HG03432 (cell line): Measurements from ENCODE around the gene TBC1D5.
"Not testable (repeated sequence)": the region's sequence is repeated elsewhere in the genome, so short reads cannot be mapped to it uniquely, and the experiment has no call there.

ENCODE experiments used
- ATAC-seq: cut with Tn5 transposase; IDR thresholded peaks from one replicate; pipeline ENCODE4 v1.9.1; 2021; ENCODE audit warnings: mild to moderate bottlenecking, moderate library complexity; ENCODE audit not compliant: unreplicated experiment

Gene TBC1D5

GRCh38 chr3:17742102-17742879 lies at the start of gene TBC1D5:
TBC1D5 (minus strand) TSS chr3:17742631; CDS start chr3:17508570, 234,061 bp downstream.
- peak; percentile 85 for ATAC-seq

- no peak for ATAC-seq
Measured at GRCh38 chr3:17783426-17783825, 41.0 kb upstream of the TBC1D5 start.

- no peak for ATAC-seq
Measured at GRCh38 chr3:17782751-17783150, 40.3 kb upstream of the TBC1D5 start.

GRCh38 chr3:17780369-17780768 lies 37.9 kb upstream of the TBC1D5 start:
- not testable (repeated sequence) for ATAC-seq

GRCh38 chr3:17779304-17780250 lies 37.1 kb upstream of the TBC1D5 start:
- peak; percentile 56 for ATAC-seq

GRCh38 chr3:17777326-17777725 lies 34.9 kb upstream of the TBC1D5 start:
- ATAC-seq = not testable (repeated sequence)

GRCh38 chr3:17775073-17775472 lies 32.6 kb upstream of the TBC1D5 start:
- ATAC-seq = no peak

GRCh38 chr3:17774180-17774910 lies 31.9 kb upstream of the TBC1D5 start:
- not testable (repeated sequence) for ATAC-seq

GRCh38 chr3:17772556-17772955 lies 30.1 kb upstream of the TBC1D5 start:
- ATAC-seq = no peak

GRCh38 chr3:17771177-17772017 lies 29.0 kb upstream of the TBC1D5 start:
- ATAC-seq = no peak

- no peak for ATAC-seq
Measured at GRCh38 chr3:17770682-17771081, 28.3 kb upstream of the TBC1D5 start.

GRCh38 chr3:17765819-17766472 lies 23.5 kb upstream of the TBC1D5 start:
- peak; percentile 89 for ATAC-seq

GRCh38 chr3:17761563-17761962 lies 19.1 kb upstream of the TBC1D5 start:
- no peak for ATAC-seq

GRCh38 chr3:17759901-17760300 lies 17.5 kb upstream of the TBC1D5 start:
- no peak for ATAC-seq

- peak; percentile 80 for ATAC-seq
Measured at GRCh38 chr3:17755836-17756235, 13.4 kb upstream of the TBC1D5 start.

GRCh38 chr3:17753632-17753992 lies 11.2 kb upstream of the TBC1D5 start:
- no peak for ATAC-seq

GRCh38 chr3:17752876-17753631 lies 10.6 kb upstream of the TBC1D5 start:
- no peak for ATAC-seq

- ATAC-seq = no peak
Measured at GRCh38 chr3:17752436-17752835, 10.0 kb upstream of the TBC1D5 start.

GRCh38 chr3:17749705-17750293 lies 7.4 kb upstream of the TBC1D5 start:
- ATAC-seq = peak; percentile 32
